Mesenchymal stem cell (in vitro differentiated cells and primary cell): ENCODE results near the gene FLT1.

Experiments
- DNase-seq: peaks from one replicate; pipeline ENCODE4 v3.0.0-alpha.2; 2013
- H2AFZ ChIP-seq: one replicate; pipeline ENCODE4 v1.6.1; 2013; ENCODE audit warnings: low read depth, mild to moderate bottlenecking, control low read depth, inconsistent platforms, low read length, moderate library complexity
- H2AK5ac ChIP-seq: 2 replicates; pipeline ENCODE4 v1.6.1; 2013; ENCODE audit warnings: low read length, moderate library complexity, mild to moderate bottlenecking, inconsistent platforms; ENCODE audit not compliant: severe bottlenecking
- H2BK120ac ChIP-seq: one replicate; pipeline ENCODE4 v1.6.1; 2013; ENCODE audit warnings: low read depth, mild to moderate bottlenecking, inconsistent platforms, low read length, moderate library complexity
- H2BK12ac ChIP-seq, 2 experiments: one replicate each; pipeline ENCODE4 v1.6.1; 2013; ENCODE audit warnings: inconsistent platforms in 2 of 2, low read length in 2 of 2, mild to moderate bottlenecking in 2 of 2, moderate library complexity in 2 of 2, control low read depth in 1 of 2
- H2BK15ac ChIP-seq: one replicate; pipeline ENCODE4 v1.6.1; 2013; ENCODE audit warnings: mild to moderate bottlenecking, low read depth, inconsistent platforms; ENCODE audit not compliant: poor library complexity, severe bottlenecking
- H2BK5ac ChIP-seq: 2 replicates; pipeline ENCODE4 v1.6.1; 2013; ENCODE audit warnings: low read depth, mild to moderate bottlenecking, low read length, control low read depth, inconsistent platforms; ENCODE audit not compliant: poor library complexity, severe bottlenecking
- H3K14ac ChIP-seq, 2 experiments: one replicate each; pipeline ENCODE4 v1.6.1; 2013; ENCODE audit warnings: inconsistent platforms in 2 of 2, low read length in 2 of 2, control low read depth in 1 of 2, mild to moderate bottlenecking in 1 of 2, moderate library complexity in 1 of 2
- H3K18ac ChIP-seq, 2 experiments: one replicate each; pipeline ENCODE4 v1.6.1; 2013; ENCODE audit warnings: inconsistent platforms in 2 of 2, low read length in 2 of 2, control low read depth in 1 of 2, low read depth in 1 of 2, mild to moderate bottlenecking in 1 of 2
- H3K23ac ChIP-seq, 2 experiments: one replicate each; pipeline ENCODE4 v1.6.1; 2013; ENCODE audit warnings: inconsistent platforms in 2 of 2, low read length in 2 of 2, mild to moderate bottlenecking in 2 of 2, moderate library complexity in 2 of 2, control low read depth in 1 of 2
- H3K27ac ChIP-seq: 2 replicates; pipeline ENCODE4 v1.5.1; 2013; ENCODE audit warnings: mild to moderate bottlenecking, moderate library complexity, low read length, control low read depth, inconsistent platforms; ENCODE audit not compliant: poor library complexity, severe bottlenecking
- H3K27me3 ChIP-seq, 2 experiments: 2 replicates each; pipeline versions ENCODE4 v1.6.1 to v1.7.0; 2013; ENCODE audit warnings: low read length in 2 of 2, mild to moderate bottlenecking in 2 of 2, moderate library complexity in 2 of 2, control low read depth in 1 of 2, inconsistent platforms in 1 of 2; ENCODE audit not compliant: control insufficient read depth in 1 of 2, insufficient read depth in 1 of 2
- H3K36me3 ChIP-seq, 2 experiments: 2 replicates each; pipeline versions ENCODE4 v1.6.1 to v1.7.0; 2013; ENCODE audit warnings: low read length in 2 of 2, control low read depth in 1 of 2, inconsistent platforms in 1 of 2, low read depth in 1 of 2, mild to moderate bottlenecking in 1 of 2; ENCODE audit not compliant: insufficient read depth in 2 of 2, control insufficient read depth in 1 of 2
- H3K4ac ChIP-seq, 2 experiments: one replicate each; pipeline ENCODE4 v1.6.1; 2013; ENCODE audit warnings: inconsistent platforms in 2 of 2, low read length in 2 of 2, mild to moderate bottlenecking in 2 of 2, moderate library complexity in 2 of 2, control low read depth in 1 of 2, low read depth in 1 of 2
- H3K4me1 ChIP-seq: 2 replicates; pipeline ENCODE4 v1.6.1; 2013; ENCODE audit warnings: low read depth, low read length, control low read depth; ENCODE audit not compliant: control insufficient read depth, insufficient read depth
- H3K4me2 ChIP-seq: 2 replicates; pipeline ENCODE4 v1.6.1; 2013; ENCODE audit warnings: low read length, mild to moderate bottlenecking, inconsistent platforms; ENCODE audit not compliant: poor library complexity, severe bottlenecking
- H3K4me3 ChIP-seq, 2 experiments: 2 replicates each; pipeline versions ENCODE4 v1.5.1 to v1.7.0; 2013; ENCODE audit warnings: low read length in 2 of 2, mild to moderate bottlenecking in 2 of 2, control low read depth in 1 of 2, low read depth in 1 of 2; ENCODE audit not compliant: insufficient read depth in 1 of 2
- H3K79me1 ChIP-seq: replicated peaks from 2 replicates; pipeline ENCODE4 v1.6.1; 2013; ENCODE audit warnings: mild to moderate bottlenecking, control low read depth, low read length, inconsistent platforms; ENCODE audit not compliant: poor library complexity, severe bottlenecking
- H3K9ac ChIP-seq: 2 replicates; pipeline ENCODE4 v1.7.0; 2013; ENCODE audit warnings: mild to moderate bottlenecking, low read length, moderate library complexity
- H3K9me3 ChIP-seq: 2 replicates; pipeline ENCODE4 v1.7.0; 2013; ENCODE audit warnings: mild to moderate bottlenecking, low read length; ENCODE audit not compliant: control insufficient read depth
- H4K8ac ChIP-seq: one replicate; pipeline ENCODE4 v1.6.1; 2013; ENCODE audit warnings: inconsistent platforms, mild to moderate bottlenecking, low read length, moderate library complexity
- H4K91ac ChIP-seq: one replicate; pipeline ENCODE4 v1.6.1; 2013; ENCODE audit warnings: mild to moderate bottlenecking, low read length, inconsistent platforms
- WGBS: methylation state at CpG from one replicate; pipeline ENCODE4 v1.1.7; 2013; ENCODE audit warnings: mixed read lengths; 5-methylcytosine and 5-hydroxymethylcytosine counted together

The FLT1 gene

GRCh38 chr13:28463481-28463880, 31.4 kb downstream of the FLT1 start:
- Histone ChIP-seq H3K36me3 (no peaks in the 10 kb centered on the region), H2BK120ac (no peak overlapping the region), H2AFZ (no peak overlapping the region), H3K4me1 (no peaks in the 10 kb centered on the region), H3K9me3 (no peaks in the 10 kb centered on the region), H4K91ac (no peak overlapping the region), H2BK5ac (no peak overlapping the region), H3K27me3 (peaks cover 0 to 4% of the 10 kb centered on the region in 2 experiments), H4K8ac (no peak overlapping the region), H3K4me2 (no peak overlapping the region), H3K9ac (no peak overlapping the region), H3K4me3 (no peak overlapping the region), H3K4ac (no peak overlapping the region), H3K79me1 (no peaks in the 10 kb centered on the region), H2BK12ac (no peak overlapping the region), H3K27ac (no peak overlapping the region), H3K18ac (no peak overlapping the region), H3K23ac (no peak overlapping the region), H2BK15ac (no peak overlapping the region), H2AK5ac (no peak overlapping the region), H3K14ac (no peak overlapping the region)
- no peak for DNase-seq
- WGBS, result 79% methylated on average over 2 of the region's 3 CpGs

- Histone ChIP-seq H2BK5ac (no peak overlapping the region), H3K27me3 (peaks cover 0 to 8% of the 10 kb centered on the region in 2 experiments), H3K9ac (no peak overlapping the region), H3K4me3 (no peak overlapping the region), H3K18ac (peak overlapping the region in 1 of 2 experiments; percentile 21), H3K27ac (no peak overlapping the region), H3K9me3 (no peaks in the 10 kb centered on the region), H2AK5ac (no peak overlapping the region), H4K8ac (no peak overlapping the region), H2BK12ac (no peak overlapping the region), H2BK120ac (no peak overlapping the region), H4K91ac (no peak overlapping the region), H3K4ac (no peak overlapping the region), H3K14ac (peak overlapping the region in 1 of 2 experiments; percentile 32), H3K23ac (no peak overlapping the region), H2AFZ (no peak overlapping the region), H3K4me2 (no peak overlapping the region), H2BK15ac (no peak overlapping the region), H3K4me1 (no peaks in the 10 kb centered on the region), H3K79me1 (no peaks in the 10 kb centered on the region), H3K36me3 (no peaks in the 10 kb centered on the region)
- no peak for DNase-seq
- WGBS, result 93% methylated on average over 4 of the region's 4 CpGs
These were observed 35.0 kb downstream of the FLT1 start for GRCh38 chr13:28459911-28460310.

- Histone ChIP-seq H2BK15ac (no peak overlapping the region), H3K4me3 (no peak overlapping the region), H4K91ac (no peak overlapping the region), H3K14ac (no peak overlapping the region), H3K36me3 (no peaks in the 10 kb centered on the region), H2BK120ac (no peak overlapping the region), H2BK5ac (no peak overlapping the region), H3K4me2 (no peak overlapping the region), H3K23ac (no peak overlapping the region), H3K18ac (no peak overlapping the region), H3K27ac (no peak overlapping the region), H2BK12ac (no peak overlapping the region), H3K4ac (no peak overlapping the region), H3K9ac (no peak overlapping the region), H3K27me3 (peaks cover 0 to 14% of the 10 kb centered on the region in 2 experiments), H3K9me3 (no peaks in the 10 kb centered on the region), H4K8ac (no peak overlapping the region), H3K79me1 (no peaks in the 10 kb centered on the region), H2AK5ac (no peak overlapping the region), H3K4me1 (no peaks in the 10 kb centered on the region), H2AFZ (no peak overlapping the region)
- no peak for DNase-seq
- WGBS, result 95% methylated on average over 2 of the region's 2 CpGs
These were observed 36.3 kb downstream of the FLT1 start for GRCh38 chr13:28458608-28459007.

GRCh38 chr13:28458051-28458450, 36.9 kb downstream of the FLT1 start:
- no peaks in the 10 kb centered on the region for H3K4me1 ChIP-seq

More at GRCh38 chr13:28458051-28458450, 36.9 kb downstream of the FLT1 start:
- Histone ChIP-seq H4K91ac (no peak overlapping the region), H3K18ac (no peak overlapping the region), H3K4me3 (no peak overlapping the region), H3K23ac (no peak overlapping the region), H3K9me3 (no peaks in the 10 kb centered on the region), H3K27ac (no peak overlapping the region), H2BK15ac (no peak overlapping the region), H2AFZ (no peak overlapping the region), H2BK12ac (no peak overlapping the region), H2BK5ac (no peak overlapping the region), H3K9ac (no peak overlapping the region), H3K36me3 (no peaks in the 10 kb centered on the region), H3K14ac (no peak overlapping the region), H4K8ac (no peak overlapping the region), H3K79me1 (no peaks in the 10 kb centered on the region), H2AK5ac (no peak overlapping the region), H3K4ac (no peak overlapping the region), H2BK120ac (no peak overlapping the region), H3K4me2 (no peak overlapping the region), H3K27me3 (peaks cover 0 to 14% of the 10 kb centered on the region in 2 experiments)
- WGBS, result 98% methylated on average over 6 of the region's 7 CpGs
- no peak for DNase-seq
